DND-41 (cell line): ENCODE results near the gene GOLGA2.

Source experiments
- ATAC-seq: fragments of 200-7000 bp; cut with Tn5 transposase; 3 replicates; pipeline ENCODE4 v1.9.1; 2021; ENCODE audit warnings: low read depth; ENCODE audit not compliant: insufficient read depth
- DNase-seq: peaks from one replicate; pipeline ENCODE4 v3.0.0-alpha.2; 2020
- H2AFZ ChIP-seq: 2 replicates; pipeline ENCODE4 v1.6.0; 2012; ENCODE audit warnings: low read depth, low read length
- H3K27ac ChIP-seq: 2 replicates; pipeline ENCODE4 v1.5.1; 2012; ENCODE audit warnings: low read length, inconsistent platforms
- H3K27me3 ChIP-seq: fragments of 200-600 bp; sonication (generic); 2 replicates; pipeline ENCODE4 v1.6.0; 2012; ENCODE audit warnings: low read length, mild to moderate bottlenecking, inconsistent platforms; ENCODE audit not compliant: insufficient read depth, poor library complexity
- H3K36me3 ChIP-seq: 2 replicates; pipeline ENCODE4 v1.5.1; 2012; ENCODE audit warnings: low read length, inconsistent platforms; ENCODE audit not compliant: insufficient read depth
- H3K4me1 ChIP-seq: 2 replicates; pipeline ENCODE4 v1.5.1; 2012; ENCODE audit warnings: mild to moderate bottlenecking, low read length; ENCODE audit not compliant: insufficient read depth
- H3K4me2 ChIP-seq: 2 replicates; pipeline ENCODE4 v1.6.0; 2012; ENCODE audit warnings: mild to moderate bottlenecking, moderate library complexity, low read length, inconsistent platforms; ENCODE audit not compliant: insufficient read depth
- H3K4me3 ChIP-seq, 2 experiments: fragments of 200-600 bp in 1 of 2; shearing (Covaris generic) in 1 of 2; 2 replicates each; pipeline ENCODE4 v1.5.1; 2012 to 2016; ENCODE audit warnings: inconsistent platforms in 2 of 2, low read length in 2 of 2, mild to moderate bottlenecking in 2 of 2, low read depth in 1 of 2, moderate library complexity in 1 of 2
- H3K79me2 ChIP-seq: 2 replicates; pipeline ENCODE4 v1.6.0; 2012; ENCODE audit warnings: low read length, inconsistent platforms; ENCODE audit not compliant: insufficient read depth
- H3K9ac ChIP-seq: 2 replicates; pipeline ENCODE4 v1.6.0; 2012; ENCODE audit warnings: low read depth, mild to moderate bottlenecking, inconsistent platforms, low read length, moderate library complexity
- H3K9me3 ChIP-seq: 2 replicates; pipeline ENCODE4 v1.5.1; 2012; ENCODE audit warnings: low read length, moderate library complexity, mild to moderate bottlenecking, inconsistent platforms; ENCODE audit not compliant: insufficient read depth, severe bottlenecking
- H4K20me1 ChIP-seq: 2 replicates; pipeline ENCODE4 v1.6.0; 2012; ENCODE audit warnings: low read length; ENCODE audit not compliant: insufficient read depth
- CTCF ChIP-seq: IDR thresholded peaks from 2 replicates; pipeline ENCODE4 v1.5.1; 2012; ENCODE audit warnings: borderline replicate concordance, low read length, moderate library complexity, mild to moderate bottlenecking; ENCODE audit not compliant: poor library complexity, severe bottlenecking; ENCODE audit errors: extremely low read depth
- EZH2 ChIP-seq: IDR thresholded peaks from 3 replicates; pipeline ENCODE4 v1.6.1; 2012; ENCODE audit warnings: borderline replicate concordance, low read depth, mild to moderate bottlenecking, moderate library complexity, low read length, inconsistent platforms; ENCODE audit not compliant: severe bottlenecking

The GOLGA2 gene

GRCh38 chr9:128257086-128257825 lies 18.6 kb downstream of the GOLGA2 start:
- H3K4me1 ChIP-seq = no peaks in the 10 kb centered on the region
- H3K4me2 ChIP-seq = no peak overlapping the region
- no peaks in the 10 kb centered on the region for H3K27me3 ChIP-seq
- H3K79me2 ChIP-seq = no peaks in the 10 kb centered on the region
- no peaks in the 10 kb centered on the region for H3K9me3 ChIP-seq
- DNase-seq (no peak), ATAC-seq (no peak)
- H3K27ac ChIP-seq = no peak overlapping the region
- peaks cover 41% of the 10 kb centered on the region for H3K36me3 ChIP-seq
- no peaks in the 10 kb centered on the region; the same call in 1 of the 2 replicates for H4K20me1 ChIP-seq
- H2AFZ ChIP-seq = no peak overlapping the region
- no peak overlapping the region for H3K4me3 ChIP-seq
- H3K9ac ChIP-seq = no peak overlapping the region
- TF ChIP-seq CTCF (no peak), EZH2 (no peak)

GRCh38 chr9:128254855-128255759 lies 20.7 kb downstream of the GOLGA2 start:
- H3K36me3 ChIP-seq = peaks cover 25% of the 10 kb centered on the region
- H3K27ac ChIP-seq = no peak overlapping the region
- H2AFZ ChIP-seq = no peak overlapping the region
- H3K9me3 ChIP-seq = no peaks in the 10 kb centered on the region
- no peaks in the 10 kb centered on the region for H3K4me1 ChIP-seq
- H4K20me1 ChIP-seq = no peaks in the 10 kb centered on the region; the same call in 1 of the 2 replicates
- H3K9ac ChIP-seq = no peak overlapping the region
- peak; percentile 53 for DNase-seq
- ATAC-seq = peak; percentile 86
- no peaks in the 10 kb centered on the region for H3K27me3 ChIP-seq
- no peaks in the 10 kb centered on the region for H3K79me2 ChIP-seq
- no peak overlapping the region for H3K4me2 ChIP-seq
- no peak for TF ChIP-seq EZH2
- TF ChIP-seq CTCF = peak; percentile 82
- no peak overlapping the region for H3K4me3 ChIP-seq

- Histone ChIP-seq H4K20me1 (no peaks in the 10 kb centered on the region; the same call in 1 of the 2 replicates), H3K4me2 (no peak overlapping the region), H3K36me3 (peaks cover 17% of the 10 kb centered on the region), H3K27me3 (no peaks in the 10 kb centered on the region), H3K79me2 (no peaks in the 10 kb centered on the region), H3K4me1 (no peaks in the 10 kb centered on the region), H2AFZ (no peak overlapping the region), H3K9me3 (no peaks in the 10 kb centered on the region), H3K4me3 (no peak overlapping the region), H3K27ac (no peak overlapping the region), H3K9ac (no peak overlapping the region)
- no peak for TF ChIP-seq EZH2
- no peak for TF ChIP-seq CTCF
- no peak for ATAC-seq
- no peak for DNase-seq
These were observed 21.4 kb downstream of the GOLGA2 start for GRCh38 chr9:128254362-128254761.
